DOHH2 (cell line): ENCODE data around the gene CDPF1.

Experiments
- H3F3A ChIP-seq: fragments of 200-600 bp; sonication (generic), shearing (Covaris generic); 2 replicates; pipeline ENCODE4 v1.6.0; 2016; ENCODE audit warnings: antibody characterized with exemption, mild to moderate bottlenecking; ENCODE audit not compliant: control insufficient read depth, insufficient read depth
- H3K27ac ChIP-seq: fragments of 200-600 bp; sonication (generic); 2 replicates; pipeline ENCODE4 v1.5.1; 2014; ENCODE audit warnings: low read depth, mild to moderate bottlenecking, low read length, moderate library complexity
- H3K27me3 ChIP-seq: fragments of 200-600 bp; sonication (generic); 2 replicates; pipeline ENCODE4 v1.6.1; 2014; ENCODE audit warnings: mild to moderate bottlenecking, low read length, mixed read lengths; ENCODE audit not compliant: control insufficient read depth
- H3K36me3 ChIP-seq: fragments of 200-600 bp; sonication (generic); 2 replicates; pipeline ENCODE4 v1.6.1; 2014; ENCODE audit warnings: mild to moderate bottlenecking, low read length, moderate library complexity, mixed read lengths; ENCODE audit not compliant: control insufficient read depth
- H3K4me1 ChIP-seq: fragments of 200-600 bp; sonication (generic); 2 replicates; pipeline ENCODE4 v1.6.1; 2014; ENCODE audit warnings: mild to moderate bottlenecking, low read length, mixed read lengths; ENCODE audit not compliant: control insufficient read depth
- H3K4me2 ChIP-seq: fragments of 200-600 bp; sonication (generic); 2 replicates; pipeline ENCODE4 v1.6.0; 2014; ENCODE audit warnings: mild to moderate bottlenecking, low read length, moderate library complexity
- H3K4me3 ChIP-seq: fragments of 200-600 bp; sonication (generic); 2 replicates; pipeline ENCODE4 v1.5.1; 2014; ENCODE audit warnings: mild to moderate bottlenecking, low read length, mixed read lengths
- H3K79me2 ChIP-seq: fragments of 200-600 bp; sonication (generic); 2 replicates; pipeline ENCODE4 v1.6.1; 2014; ENCODE audit warnings: mild to moderate bottlenecking, low read length, mixed read lengths; ENCODE audit not compliant: control insufficient read depth
- H3K9me2 ChIP-seq: fragments of 200-600 bp; sonication (generic); replicated peaks from 2 replicates; pipeline ENCODE4 v1.6.1; 2014; ENCODE audit warnings: mild to moderate bottlenecking, low read length, mixed read lengths; ENCODE audit not compliant: control insufficient read depth
- H3K9me3 ChIP-seq: fragments of 200-600 bp; sonication (generic); 2 replicates; pipeline ENCODE4 v1.6.1; 2014; ENCODE audit warnings: antibody characterized with exemption, low read length, mixed read lengths; ENCODE audit not compliant: control insufficient read depth, insufficient read depth
- H4K20me1 ChIP-seq: fragments of 200-600 bp; sonication (generic); 2 replicates; pipeline ENCODE4 v1.6.0; 2014; ENCODE audit warnings: low read depth, mild to moderate bottlenecking, antibody characterized with exemption, low read length, moderate library complexity; ENCODE audit not compliant: control insufficient read depth, insufficient read depth
- CTCF ChIP-seq: fragments of 200-600 bp; sonication (generic); IDR thresholded peaks from one replicate; pipeline ENCODE4 v1.5.1; 2014; ENCODE audit warnings: antibody characterized with exemption, mild to moderate bottlenecking, low read depth, low read length; ENCODE audit not compliant: poor library complexity, severe bottlenecking
- EZH2phosphoT487 ChIP-seq: fragments of 200-600 bp; sonication (generic); IDR thresholded peaks from 2 replicates; pipeline ENCODE4 v1.6.1; 2017; ENCODE audit warnings: borderline replicate concordance, mild to moderate bottlenecking, antibody characterized with exemption, low read length, moderate library complexity, mixed read lengths

The CDPF1 gene

GRCh38 chr22:46196278-46196677 lies 53.8 kb downstream of the CDPF1 start:
- no peak overlapping the region for H3K4me2 ChIP-seq
- no peaks in the 10 kb centered on the region for H3K79me2 ChIP-seq
- H3K9me3 ChIP-seq = no peaks in the 10 kb centered on the region
- H3K9me2 ChIP-seq = no peaks in the 10 kb centered on the region
- H3K4me1 ChIP-seq = no peaks in the 10 kb centered on the region
- no peaks in the 10 kb centered on the region for H4K20me1 ChIP-seq
- H3K4me3 ChIP-seq = no peak overlapping the region
- H3K27me3 ChIP-seq = no peaks in the 10 kb centered on the region
- TF ChIP-seq CTCF = no peak
- no peak for TF ChIP-seq EZH2phosphoT487
- H3K27ac ChIP-seq = no peak overlapping the region
- H3F3A ChIP-seq = no peaks in the 10 kb centered on the region
- no peaks in the 10 kb centered on the region for H3K36me3 ChIP-seq

- Histone ChIP-seq H4K20me1 (no peaks in the 10 kb centered on the region), H3K4me3 (no peak overlapping the region), H3K27ac (no peak overlapping the region), H3K79me2 (no peaks in the 10 kb centered on the region), H3K4me1 (no peaks in the 10 kb centered on the region), H3K9me3 (no peaks in the 10 kb centered on the region), H3F3A (no peaks in the 10 kb centered on the region), H3K9me2 (no peaks in the 10 kb centered on the region), H3K36me3 (no peaks in the 10 kb centered on the region), H3K27me3 (no peaks in the 10 kb centered on the region), H3K4me2 (no peak overlapping the region)
- no peak for TF ChIP-seq CTCF
- TF ChIP-seq EZH2phosphoT487 = no peak
Measured at GRCh38 chr22:46195487-46196165, 54.5 kb downstream of the CDPF1 start.
